ENCODE data around the gene SIRT1. TPM values are rescaled to one million over a fixed set of nuclear protein-coding genes. Genes with fewer than 3 reads are reported as not detected.
"Not testable (repeated sequence)": the region's sequence is repeated elsewhere in the genome, so short reads cannot be mapped to it uniquely, and the experiment has no call there.

SIRT1 gene
- total and polyA plus RNA-seq, 2 of the 4 experiments (the other 2 are of a cell fraction) = 9.5 to 12.9 TPM

DNA sequence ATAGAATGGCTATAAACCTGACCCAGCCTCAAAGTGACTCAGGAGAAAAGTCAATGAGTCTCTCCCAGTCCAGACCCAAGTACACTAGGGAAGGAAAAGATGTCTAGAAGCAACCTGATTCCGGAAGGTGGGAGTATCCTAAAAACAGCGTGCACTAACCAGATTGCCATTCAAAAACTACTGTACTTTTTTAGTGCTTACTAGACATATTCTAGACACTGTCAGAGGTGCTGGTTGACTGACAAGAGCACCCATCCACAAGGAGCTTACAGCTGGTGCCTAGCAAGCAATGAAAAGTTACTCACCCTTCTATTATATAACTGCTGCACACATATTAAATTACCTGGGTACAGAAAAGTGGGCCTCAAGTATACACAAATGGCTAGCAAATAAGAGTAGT lies 81.0 kb downstream of the SIRT1 start:
- peaks cover 9% of the 10 kb centered on the region for H3K9me1 ChIP-seq (ENCODE audit: insufficient read depth, low read length)
- H3K27me3 ChIP-seq (ENCODE audit: control insufficient read depth, insufficient read depth, low read length) = no peaks in the 10 kb centered on the region
- intact Hi-C loops (cut with micrococcal nuclease) (no loop called here), dilution Hi-C loops (cut with HindIII; ENCODE audit: low sequenced_read_pairs, unreplicated experiment) (no loop called here), in situ Hi-C loops (cut with MboI; ENCODE audit: low sequenced_read_pairs) (no loop called here)
- no peak overlapping the region for H3K4me2 ChIP-seq (ENCODE audit: low read depth, low read length)
- H3K4ac ChIP-seq (ENCODE audit: low read depth, low read length) = no peak overlapping the region
- no peak overlapping the region for H2AFZ ChIP-seq (replicated peaks; ENCODE audit: low read length, poor library complexity)
- DNase-seq (no peak), ATAC-seq (ENCODE audit: low read depth) (no peak)
- H3K23ac ChIP-seq (ENCODE audit: low read depth, low read length) = no peak overlapping the region
- no peak overlapping the region for H4K8ac ChIP-seq (ENCODE audit: low read depth in 2 of 2, low read length in 2 of 2)
- H3K4me3 ChIP-seq (ENCODE audit: insufficient read depth, low read depth, low read length) = no peak overlapping the region
- no peak overlapping the region for H3K14ac ChIP-seq (replicated peaks; ENCODE audit: low read depth, low read length)
- ChIA-PET CTCF (no interaction called here), POLR2A (ENCODE audit: unreplicated experiment) (no interaction called here)
- no peak overlapping the region for H4K91ac ChIP-seq (ENCODE audit: insufficient read depth, low read depth, low read length)
- no peak for TF ChIP-seq RAD21 (IDR thresholded peaks at IDR 0.05; ENCODE audit: low read length)
- peak; percentile 61 for TF ChIP-seq MAFK (IDR thresholded peaks at IDR 0.05; ENCODE audit: low read depth, low read length)
- peaks cover 10% of the 10 kb centered on the region; the same call in 1 of the 2 replicates for H4K20me1 ChIP-seq (ENCODE audit: insufficient read depth, low read length)
- H3K27ac ChIP-seq (ENCODE audit: insufficient read depth, low read length) = no peak overlapping the region
- H2AK5ac ChIP-seq (ENCODE audit: low read depth, low read length) = no peak overlapping the region
- H3K9me3 ChIP-seq (ENCODE audit: control insufficient read depth, insufficient read depth, low read length) = no peaks in the 10 kb centered on the region
- peaks cover 8% of the 10 kb centered on the region for H3K4me1 ChIP-seq (ENCODE audit: control insufficient read depth, insufficient read depth, low read length)
- 100% methylated on average over 1 of the region's 2 CpGs; no CpG with 5 or more reads in 1 of the 2 experiments for WGBS, 2 experiments (ENCODE audit: extremely low coverage in 2 of 2, insufficient read length in 1 of 2)
- no peak overlapping the region for H3K18ac ChIP-seq (ENCODE audit: low read depth, low read length)
- no peak overlapping the region for H2BK120ac ChIP-seq (ENCODE audit: low read depth, low read length)
- peaks cover 30% of the 10 kb centered on the region for H3K36me3 ChIP-seq (ENCODE audit: control insufficient read depth, insufficient read depth, low read length)
- H3K79me1 ChIP-seq (ENCODE audit: low read depth in 1 of 2, low read length in 2 of 2) = peaks cover 17 to 24% of the 10 kb centered on the region in 2 experiments; a peak in 3 of 4 replicates
- no peak overlapping the region for H2BK5ac ChIP-seq (ENCODE audit: low read depth, low read length, poor library complexity, severe bottlenecking)
- no peak overlapping the region for H4K5ac ChIP-seq (ENCODE audit: low read depth, low read length)
- no TSS peak for BruUV-seq (replicated peaks)
- H2AK9ac ChIP-seq (replicated peaks; ENCODE audit: low read depth, low read length, poor library complexity) = no peak overlapping the region
- H3K56ac ChIP-seq (ENCODE audit: extremely low read depth, insufficient read depth, low read length) = no peak overlapping the region
- H2BK15ac ChIP-seq (ENCODE audit: low read depth, low read length) = no peak overlapping the region
- H2BK20ac ChIP-seq (ENCODE audit: low read depth, low read length) = no peak overlapping the region
- H3K9ac ChIP-seq (ENCODE audit: low read depth, low read length) = no peak overlapping the region

GRCh38 chr10:67966035-67966434 lies 81.6 kb downstream of the SIRT1 start:
- CTCF ChIA-PET; ATAC-seq (ENCODE audit: low read depth); H4K91ac ChIP-seq (ENCODE audit: insufficient read depth, low read depth, low read length); H3K4me3 ChIP-seq (ENCODE audit: insufficient read depth, low read depth, low read length); H2AK9ac ChIP-seq (replicated peaks; ENCODE audit: low read depth, low read length, poor library complexity); H3K18ac ChIP-seq (ENCODE audit: low read depth, low read length); H3K9ac ChIP-seq (ENCODE audit: low read depth, low read length); H3K14ac ChIP-seq (replicated peaks; ENCODE audit: low read depth, low read length); POLR2A ChIA-PET (ENCODE audit: unreplicated experiment); H4K20me1 ChIP-seq (ENCODE audit: insufficient read depth, low read length); H2BK20ac ChIP-seq (ENCODE audit: low read depth, low read length); BruUV-seq (replicated peaks); H3K27ac ChIP-seq (ENCODE audit: insufficient read depth, low read length); H2AFZ ChIP-seq (replicated peaks; ENCODE audit: low read length, poor library complexity); H3K9me1 ChIP-seq (ENCODE audit: insufficient read depth, low read length); H3K23ac ChIP-seq (ENCODE audit: low read depth, low read length); in situ Hi-C loops (cut with MboI; ENCODE audit: low sequenced_read_pairs); DNase-seq; H2BK15ac ChIP-seq (ENCODE audit: low read depth, low read length); H3K27me3 ChIP-seq (ENCODE audit: control insufficient read depth, insufficient read depth, low read length); H2BK5ac ChIP-seq (ENCODE audit: low read depth, low read length, poor library complexity, severe bottlenecking); intact Hi-C loops (cut with micrococcal nuclease); H2BK120ac ChIP-seq (ENCODE audit: low read depth, low read length); H3K4me2 ChIP-seq (ENCODE audit: low read depth, low read length); dilution Hi-C loops (cut with HindIII; ENCODE audit: low sequenced_read_pairs, unreplicated experiment); H2AK5ac ChIP-seq (ENCODE audit: low read depth, low read length); H3K56ac ChIP-seq (ENCODE audit: extremely low read depth, insufficient read depth, low read length); H4K8ac ChIP-seq (ENCODE audit: low read depth in 2 of 2, low read length in 2 of 2); H3K4ac ChIP-seq (ENCODE audit: low read depth, low read length); H4K5ac ChIP-seq (ENCODE audit: low read depth, low read length); H3K4me1 ChIP-seq (ENCODE audit: control insufficient read depth, insufficient read depth, low read length); H3K9me3 ChIP-seq (ENCODE audit: control insufficient read depth, insufficient read depth, low read length): not testable (repeated sequence)
- Histone ChIP-seq H3K36me3 (ENCODE audit: control insufficient read depth, insufficient read depth, low read length) (peaks cover 24% of the 10 kb centered on the region), H3K79me1 (ENCODE audit: low read depth in 1 of 2, low read length in 2 of 2) (peaks cover 18 to 25% of the 10 kb centered on the region in 2 experiments; a peak in 3 of 4 replicates)
- no CpG with 5 or more reads among the region's 4 CpGs for WGBS, 2 experiments (ENCODE audit: extremely low coverage in 2 of 2, insufficient read length in 1 of 2)
